ENCODE results near the gene NAALADL2.

DNA sequence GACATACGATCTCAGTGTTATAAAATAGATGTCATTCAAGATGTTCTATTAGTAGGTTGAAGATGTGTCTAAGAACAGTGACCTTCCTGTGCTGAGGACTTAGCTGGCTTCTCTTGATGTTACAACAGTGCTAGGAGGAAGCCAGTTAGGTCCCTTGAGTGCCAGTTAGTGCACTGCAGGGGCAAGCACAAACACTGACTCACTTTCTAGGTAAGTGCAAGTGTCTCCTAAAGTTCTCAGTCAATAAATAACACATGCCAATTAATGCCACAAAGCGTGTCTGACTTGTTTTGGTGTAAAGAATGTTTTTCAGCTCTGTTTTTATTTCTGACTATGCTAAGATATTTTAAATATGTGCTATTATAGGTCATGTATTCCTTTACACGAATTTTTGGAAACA, 211.8 kb downstream of the NAALADL2 start:
- TF ChIP-seq, protein P1, sequence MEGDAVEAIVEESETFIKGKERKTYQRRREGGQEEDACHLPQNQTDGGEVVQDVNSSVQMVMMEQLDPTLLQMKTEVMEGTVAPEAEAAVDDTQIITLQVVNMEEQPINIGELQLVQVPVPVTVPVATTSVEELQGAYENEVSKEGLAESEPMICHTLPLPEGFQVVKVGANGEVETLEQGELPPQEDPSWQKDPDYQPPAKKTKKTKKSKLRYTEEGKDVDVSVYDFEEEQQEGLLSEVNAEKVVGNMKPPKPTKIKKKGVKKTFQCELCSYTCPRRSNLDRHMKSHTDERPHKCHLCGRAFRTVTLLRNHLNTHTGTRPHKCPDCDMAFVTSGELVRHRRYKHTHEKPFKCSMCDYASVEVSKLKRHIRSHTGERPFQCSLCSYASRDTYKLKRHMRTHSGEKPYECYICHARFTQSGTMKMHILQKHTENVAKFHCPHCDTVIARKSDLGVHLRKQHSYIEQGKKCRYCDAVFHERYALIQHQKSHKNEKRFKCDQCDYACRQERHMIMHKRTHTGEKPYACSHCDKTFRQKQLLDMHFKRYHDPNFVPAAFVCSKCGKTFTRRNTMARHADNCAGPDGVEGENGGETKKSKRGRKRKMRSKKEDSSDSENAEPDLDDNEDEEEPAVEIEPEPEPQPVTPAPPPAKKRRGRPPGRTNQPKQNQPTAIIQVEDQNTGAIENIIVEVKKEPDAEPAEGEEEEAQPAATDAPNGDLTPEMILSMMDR (conservative IDR thresholded peaks at IDR 0.05) = no peak
- no peak for TF ChIP-seq EZH2 (IDR thresholded peaks at IDR 0.05; ENCODE audit: low read depth)
